Measurements from ENCODE around the gene ZNF423. TPM values are rescaled to one million over a fixed set of nuclear protein-coding genes. Genes with fewer than 3 reads are reported as not detected.

Gene ZNF423
- polyA plus RNA-seq, 1 of the 3 experiments (the other 2 are of a cell fraction), result 1.2 TPM

GRCh38 chr16:49697631-49698452 is 158.1 kb downstream of the ZNF423 start (continued):
- TF ChIP-seq USF1 (IDR thresholded peaks at IDR 0.05; ENCODE audit: borderline replicate concordance, low read depth) (no peak), MXI1 (IDR thresholded peaks at IDR 0.05; ENCODE audit: low read depth, low read length) (no peak), GABPA (IDR thresholded peaks at IDR 0.05; ENCODE audit: low read depth) (no peak), MAX (IDR thresholded peaks at IDR 0.05; ENCODE audit: low read depth) (no peak)

GRCh38 chr16:49696414-49697101 is 159.4 kb downstream of the ZNF423 start:
- DNase-seq, result peak; percentile 75
- H3F3A ChIP-seq (replicated peaks; ENCODE audit: insufficient read depth), result no peaks in the 10 kb centered on the region
- H3K4me3 ChIP-seq (ENCODE audit: low read depth in 2 of 2, low read length in 1 of 2), result no peak overlapping the region
- 72% methylated on average over 6 of the region's 14 CpGs for WGBS (ENCODE audit: low lambda C conversion rate)
- no peak overlapping the region for H3K9ac ChIP-seq
- H2AFZ ChIP-seq (ENCODE audit: low read depth), result no peak overlapping the region
- H3K27ac ChIP-seq (ENCODE audit: low read depth in 2 of 2, low read length in 1 of 2), result peak overlapping the region in 1 of 2 experiments; percentile 97; a peak in 2 of 4 replicates
- no peaks in the 10 kb centered on the region for H4K20me1 ChIP-seq (ENCODE audit: insufficient read depth)
- TF ChIP-seq RFX5 (IDR thresholded peaks at IDR 0.05; ENCODE audit: low read length), result no peak
- TF ChIP-seq RAD21 (IDR thresholded peaks at IDR 0.05; ENCODE audit: low read length), result peak; percentile 7; the same call in 1 of the 2 replicates
- H3K4me1 ChIP-seq (ENCODE audit: control insufficient read depth in 1 of 2, insufficient read depth in 2 of 2, low read depth in 1 of 2, low read length in 1 of 2), result peaks cover 10 to 60% of the 10 kb centered on the region in 2 experiments; a peak in 3 of 4 replicates
- no peaks in the 10 kb centered on the region for H3K36me3 ChIP-seq (replicated peaks in 1 of 2; ENCODE audit: control insufficient read depth in 1 of 2, insufficient read depth in 2 of 2, low read length in 1 of 2)
- ChIA-PET POLR2A (interaction anchor here (0.8 kb wide), 1 partner anchor 48 kb away, joined by 3 read pairs; no protein-coding TSS in a partner anchor), CTCF (interaction anchor here (0.9 to 1.9 kb wide), 2 partner anchors 47 to 161 kb away, joined by 3 to 6 read pairs; no protein-coding TSS in a partner anchor)
- H3K9me2 ChIP-seq, result no peaks in the 10 kb centered on the region
- H3K4me2 ChIP-seq, result no peak overlapping the region
- no peaks in the 10 kb centered on the region for H3K27me3 ChIP-seq (ENCODE audit: insufficient read depth)
- H3K79me2 ChIP-seq (ENCODE audit: insufficient read depth), result no peaks in the 10 kb centered on the region
- H3K9me3 ChIP-seq, result no peaks in the 10 kb centered on the region

- H3F3A ChIP-seq (replicated peaks; ENCODE audit: insufficient read depth), result no peaks in the 10 kb centered on the region
- no peaks in the 10 kb centered on the region for H3K9me3 ChIP-seq
- no peaks in the 10 kb centered on the region for H3K9me2 ChIP-seq
- no peaks in the 10 kb centered on the region for H4K20me1 ChIP-seq (ENCODE audit: insufficient read depth)
- H3K4me2 ChIP-seq, result no peak overlapping the region
- peaks cover 10 to 55% of the 10 kb centered on the region in 2 experiments; a peak in 3 of 4 replicates for H3K4me1 ChIP-seq (ENCODE audit: control insufficient read depth in 1 of 2, insufficient read depth in 2 of 2, low read depth in 1 of 2, low read length in 1 of 2)
- no peaks in the 10 kb centered on the region for H3K36me3 ChIP-seq (replicated peaks in 1 of 2; ENCODE audit: control insufficient read depth in 1 of 2, insufficient read depth in 2 of 2, low read length in 1 of 2)
- 60% methylated on average over 5 of the region's 5 CpGs for WGBS (ENCODE audit: low lambda C conversion rate)
- H3K4me3 ChIP-seq (ENCODE audit: low read depth in 2 of 2, low read length in 1 of 2), result no peak overlapping the region
- no peaks in the 10 kb centered on the region for H3K27me3 ChIP-seq (ENCODE audit: insufficient read depth)
- no peak overlapping the region for H2AFZ ChIP-seq (ENCODE audit: low read depth)
- H3K27ac ChIP-seq (ENCODE audit: low read depth in 2 of 2, low read length in 1 of 2), result peak overlapping the region in 1 of 2 experiments; percentile 97; a peak in 2 of 4 replicates
- no peak overlapping the region for H3K9ac ChIP-seq
- ChIA-PET POLR2A (no interaction called here), CTCF (interaction anchor here (0.9 to 1.9 kb wide), 3 partner anchors 28 to 171 kb away, joined by 3 to 6 read pairs (median 3); no protein-coding TSS in a partner anchor)
- no peak for TF ChIP-seq PBX3 (IDR thresholded peaks at IDR 0.05)
- no peak for TF ChIP-seq CHD2 (IDR thresholded peaks at IDR 0.05; ENCODE audit: low read length, partially characterized antibody)
- TF ChIP-seq FOSL2 (IDR thresholded peaks at IDR 0.05; ENCODE audit: borderline replicate concordance, low read depth), result no peak
- TF ChIP-seq POLR2AphosphoS5 (IDR thresholded peaks at IDR 0.05; ENCODE audit: low read depth, low read length), result no peak
- H3K79me2 ChIP-seq (ENCODE audit: insufficient read depth), result no peaks in the 10 kb centered on the region
- DNase-seq, result no peak
These were observed 160.0 kb downstream of the ZNF423 start for GRCh38 chr16:49695782-49696413.
